HG03095 (cell line): Measurements from ENCODE around the gene RPL35A.
"Not testable (repeated sequence)": the region's sequence is repeated elsewhere in the genome, so short reads cannot be mapped to it uniquely, and the experiment has no call there.

Experiments
- ATAC-seq: cut with Tn5 transposase; IDR thresholded peaks from one replicate; pipeline ENCODE4 v1.9.1; 2021; ENCODE audit warnings: moderate library complexity; ENCODE audit not compliant: unreplicated experiment

The RPL35A gene

DNA sequence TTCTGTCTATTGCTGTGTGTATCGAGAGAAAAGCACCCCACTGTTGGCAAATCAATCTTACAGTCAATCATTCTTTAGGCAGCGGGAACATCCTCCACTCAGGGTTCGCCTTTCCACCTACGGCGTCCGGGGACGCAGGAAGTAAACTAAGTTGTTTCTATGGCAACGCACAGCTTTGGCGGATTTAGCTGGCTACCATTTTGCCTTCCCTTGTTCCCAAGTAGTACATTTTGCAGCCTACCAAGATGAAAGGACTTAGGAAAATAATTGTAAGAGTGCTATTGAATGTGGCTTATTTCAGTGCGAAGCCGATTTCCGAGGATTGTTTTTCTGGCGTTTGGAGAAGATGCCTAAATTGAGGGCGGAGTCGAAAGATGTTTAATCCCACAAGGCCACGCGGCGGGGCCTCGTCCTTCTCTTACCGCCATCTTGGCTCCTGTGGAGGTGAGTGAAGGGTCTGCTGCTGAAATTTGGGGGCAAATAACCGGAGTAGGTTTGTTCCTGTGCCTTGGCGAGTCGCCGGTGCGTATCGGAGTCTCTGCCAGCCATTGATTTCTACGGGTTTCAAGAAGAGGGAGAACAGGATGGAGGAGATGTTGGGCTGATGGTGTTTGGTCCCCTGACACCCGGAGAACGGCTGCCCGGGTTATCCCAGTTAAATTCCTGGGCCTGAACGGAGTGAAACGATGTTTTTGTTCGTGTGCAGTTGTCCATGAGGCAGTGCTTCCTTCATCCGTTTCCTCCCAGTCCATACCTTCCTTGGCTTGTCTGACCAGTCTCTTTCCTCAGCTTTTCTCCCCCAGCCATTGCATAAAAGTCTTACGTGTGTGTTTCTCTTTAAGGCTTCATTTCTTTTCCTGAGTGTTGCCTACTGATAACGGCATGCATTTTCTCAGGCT is at the start of gene RPL35A:
TSS of gene RPL35A (plus strand) at position 413 of the 899 bp plus-strand sequence. CDS start 778 bp downstream, outside the sequence.
- peak; percentile 87 for ATAC-seq

DNA sequence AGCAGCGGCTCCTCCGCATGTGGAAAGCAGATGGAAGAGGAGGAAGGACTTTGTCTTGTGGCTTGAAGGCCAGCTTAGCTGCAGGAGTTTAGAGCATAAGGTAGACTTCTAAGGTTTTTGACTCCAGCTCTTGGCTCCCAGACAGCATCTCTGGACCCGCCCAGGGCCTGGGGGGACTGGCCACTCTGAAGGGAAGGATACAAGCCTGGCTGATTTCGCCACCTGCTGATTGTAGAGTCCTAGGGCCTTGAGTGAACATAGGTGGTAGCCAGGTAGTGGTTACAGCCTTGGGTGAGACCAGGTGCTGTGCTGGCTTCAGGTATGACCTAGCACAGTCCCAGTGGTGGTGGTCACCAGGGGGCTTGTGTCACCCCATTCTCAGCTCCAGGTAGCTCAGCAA is 48.4 kb upstream of the RPL35A start:
- ATAC-seq, result no peak

DNA sequence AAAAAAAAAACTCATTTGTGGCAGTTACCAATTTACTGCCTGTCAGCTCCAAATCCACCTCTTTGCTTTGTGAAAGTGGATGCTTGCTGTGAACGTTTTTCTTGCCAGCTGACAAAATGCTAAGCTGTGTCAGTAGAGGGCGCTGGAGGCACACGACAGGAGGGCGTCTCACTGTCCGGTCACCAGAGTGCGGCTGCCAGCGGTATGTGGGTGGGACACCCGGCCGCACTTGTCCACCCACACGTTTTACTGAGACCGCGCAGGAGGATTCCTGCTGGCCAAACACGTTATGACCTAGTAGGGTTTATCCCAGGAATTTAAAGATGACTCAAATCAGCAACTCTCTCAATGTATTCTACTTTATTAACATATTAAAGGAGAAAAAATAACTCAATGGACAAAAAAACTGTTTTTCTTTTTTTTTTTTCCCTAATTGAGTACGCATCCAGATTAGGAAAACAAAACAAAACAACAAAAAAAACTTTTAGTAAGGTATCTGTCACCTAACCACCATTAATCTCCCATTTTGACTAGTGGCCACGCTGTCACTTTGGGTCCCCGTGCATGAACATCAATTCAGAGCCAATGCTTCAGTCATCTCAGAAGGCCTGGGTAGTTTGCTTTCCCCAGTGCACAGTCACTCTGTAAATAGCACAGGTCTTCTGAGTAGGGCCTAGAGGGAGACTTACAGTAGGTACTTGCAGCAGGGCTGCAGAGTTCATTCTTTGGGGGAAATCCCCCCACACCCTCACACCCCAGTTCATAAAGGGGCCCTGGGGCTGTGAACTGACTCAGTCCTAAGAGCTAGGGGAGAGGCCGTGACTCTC is 43.8 kb upstream of the RPL35A start:
- peak; percentile 84 for ATAC-seq

DNA sequence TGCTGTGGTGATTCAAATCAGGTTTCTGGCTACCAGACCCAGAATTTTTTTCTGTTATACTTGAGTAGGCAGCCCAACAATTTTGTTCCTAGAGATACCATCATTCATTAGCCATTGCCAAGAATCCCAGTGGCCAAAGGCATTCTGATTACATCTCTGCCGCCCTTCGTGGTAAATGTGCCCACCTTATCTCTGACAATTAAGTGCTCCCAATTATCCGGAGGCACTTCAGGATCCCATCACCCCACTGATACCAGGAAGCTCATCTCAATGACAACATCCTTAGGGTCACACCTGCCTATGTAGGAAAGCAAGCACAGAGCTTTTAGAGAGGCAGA is 43.2 kb upstream of the RPL35A start:
- ATAC-seq, result no peak

DNA sequence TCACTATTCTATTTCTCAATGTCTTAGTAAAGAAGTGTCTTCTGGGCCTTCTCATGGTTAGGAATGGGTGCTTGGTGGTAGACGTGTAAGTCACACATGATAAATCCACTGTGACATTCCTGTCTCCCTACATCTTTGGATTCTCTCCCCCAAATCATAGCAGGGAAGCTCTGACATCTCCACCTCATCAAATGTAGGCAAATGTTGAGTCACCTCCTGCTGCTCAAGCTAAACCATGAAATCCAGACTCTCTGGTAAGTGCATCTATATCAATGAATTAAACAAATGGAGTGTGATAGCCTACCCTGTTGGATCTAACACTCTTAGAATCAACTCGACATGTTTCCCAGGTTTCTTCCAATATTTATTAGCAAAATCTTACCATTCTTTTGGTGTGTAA is 42.8 kb upstream of the RPL35A start:
- ATAC-seq, result no peak

DNA sequence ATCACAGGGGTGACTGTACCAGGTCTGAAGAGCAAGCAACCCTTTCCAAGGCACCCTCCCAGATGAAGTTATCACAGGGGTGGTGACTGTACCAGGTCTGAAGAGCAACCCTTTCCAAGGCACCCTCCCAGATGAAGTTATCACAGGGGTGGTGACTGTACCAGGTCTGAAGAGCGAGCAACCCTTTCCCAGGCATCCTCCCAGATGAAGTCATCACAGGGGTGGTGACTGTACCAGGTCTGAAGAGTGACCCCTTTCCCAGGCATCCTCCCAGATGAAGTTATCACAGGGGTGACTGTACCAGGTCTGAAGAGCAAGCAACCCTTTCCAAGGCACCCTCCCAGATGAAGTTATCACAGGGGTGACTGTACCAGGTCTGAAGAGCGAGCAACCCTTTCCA is 41.4 kb upstream of the RPL35A start:
- not testable (repeated sequence) for ATAC-seq

DNA sequence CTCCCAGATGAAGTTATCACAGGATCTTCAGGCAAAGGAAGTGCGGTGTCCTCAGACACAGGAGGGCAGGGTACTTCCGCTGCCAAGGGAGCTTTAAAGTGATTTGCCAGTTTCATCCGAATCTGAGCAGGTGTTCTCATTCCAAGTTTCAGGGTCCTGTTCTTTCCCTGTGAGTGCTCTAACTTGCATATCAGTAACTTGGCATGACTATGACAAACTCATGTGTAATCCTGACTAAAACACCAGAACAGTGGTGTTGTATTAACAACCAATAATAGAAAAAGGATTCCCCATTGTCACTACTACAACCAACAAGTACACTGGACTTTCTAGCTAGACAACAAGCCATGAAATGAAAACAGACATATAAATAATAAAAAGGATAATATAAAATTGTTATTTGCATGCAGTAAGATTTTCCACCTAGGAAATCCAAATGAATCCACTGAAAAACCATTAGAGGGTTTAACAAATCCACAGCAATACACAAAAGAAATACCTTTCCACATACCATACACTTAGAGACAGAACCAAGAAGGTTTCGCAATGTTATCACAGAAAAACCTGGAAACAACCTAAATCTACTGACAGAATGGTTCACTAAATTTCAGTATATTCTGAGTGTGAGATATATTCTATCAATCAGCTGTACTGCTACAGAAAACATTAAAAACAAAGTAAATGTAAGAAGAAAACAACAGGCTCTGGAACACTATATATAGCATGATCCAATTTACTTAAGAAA is 40.9 kb upstream of the RPL35A start:
- ATAC-seq, result no peak

DNA sequence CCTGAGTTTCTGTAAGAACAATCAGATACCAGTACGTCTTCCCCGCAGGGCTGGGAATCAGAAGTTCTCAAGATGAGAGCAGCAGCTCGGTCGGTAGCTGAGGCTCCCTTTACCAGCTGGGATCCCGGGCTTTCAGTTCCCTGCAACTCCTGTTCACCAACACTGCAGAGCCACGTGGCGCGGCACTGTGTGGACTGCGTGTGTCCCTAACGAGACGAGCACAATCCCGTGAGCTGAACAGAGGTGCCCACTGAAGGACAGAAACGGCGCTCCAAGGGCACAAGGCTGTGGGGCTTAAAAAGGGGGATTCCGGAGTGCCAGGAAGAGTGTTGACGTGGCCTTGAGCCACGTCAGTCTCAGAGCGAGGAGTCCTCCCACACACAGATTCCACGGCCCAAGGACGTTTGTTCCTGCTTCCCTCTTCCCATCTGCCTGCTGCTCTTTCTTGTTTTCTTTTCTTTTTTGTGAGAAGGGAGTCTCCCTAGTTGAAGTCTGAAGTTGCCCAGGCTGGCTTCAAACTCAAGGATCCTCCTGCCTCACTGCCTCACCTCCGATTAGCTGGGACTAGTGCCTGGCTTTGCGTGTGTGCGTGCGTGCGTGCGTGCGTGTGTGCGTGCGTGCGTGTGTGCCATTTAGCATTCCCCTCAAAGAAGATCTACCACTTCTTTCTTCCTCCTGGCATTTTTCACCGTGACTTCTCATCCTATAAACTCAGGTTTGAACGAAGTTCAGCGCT is 37.1 kb upstream of the RPL35A start:
- ATAC-seq, result no peak

DNA sequence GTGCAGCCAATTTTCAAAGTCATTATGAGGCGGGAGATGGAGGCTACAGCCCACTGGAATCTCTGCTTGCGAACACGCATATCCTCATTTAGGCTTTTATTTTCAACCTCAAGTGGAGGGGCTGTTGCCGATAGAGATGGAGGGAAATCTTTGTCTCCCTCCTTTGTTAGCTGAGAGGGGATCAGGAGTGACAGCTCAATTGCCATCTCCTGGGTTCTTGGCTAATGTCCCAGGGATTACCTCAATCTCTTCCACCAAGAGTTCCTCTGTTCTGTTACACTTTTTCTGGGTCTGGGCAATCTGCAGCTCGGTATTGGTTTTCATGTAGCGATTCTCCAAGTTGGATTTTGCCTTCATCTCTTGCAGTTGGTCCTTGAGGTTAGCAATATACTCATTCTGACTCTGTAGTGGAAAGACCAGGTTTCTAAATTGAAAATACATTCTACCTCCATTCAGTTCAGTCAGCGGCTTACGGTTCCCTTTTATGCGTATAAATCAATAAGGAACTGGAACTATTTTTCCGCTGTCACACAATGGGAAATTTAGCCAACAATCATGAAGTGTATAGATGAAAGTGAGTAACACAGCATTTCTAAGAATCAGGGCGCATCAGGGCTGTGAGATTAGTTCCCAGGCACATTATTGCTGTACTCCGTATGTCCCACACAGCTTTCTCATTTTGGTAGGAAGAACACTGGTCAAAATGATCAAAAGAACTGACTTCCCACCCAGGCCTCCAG is 36.2 kb upstream of the RPL35A start:
- ATAC-seq, result no peak

DNA sequence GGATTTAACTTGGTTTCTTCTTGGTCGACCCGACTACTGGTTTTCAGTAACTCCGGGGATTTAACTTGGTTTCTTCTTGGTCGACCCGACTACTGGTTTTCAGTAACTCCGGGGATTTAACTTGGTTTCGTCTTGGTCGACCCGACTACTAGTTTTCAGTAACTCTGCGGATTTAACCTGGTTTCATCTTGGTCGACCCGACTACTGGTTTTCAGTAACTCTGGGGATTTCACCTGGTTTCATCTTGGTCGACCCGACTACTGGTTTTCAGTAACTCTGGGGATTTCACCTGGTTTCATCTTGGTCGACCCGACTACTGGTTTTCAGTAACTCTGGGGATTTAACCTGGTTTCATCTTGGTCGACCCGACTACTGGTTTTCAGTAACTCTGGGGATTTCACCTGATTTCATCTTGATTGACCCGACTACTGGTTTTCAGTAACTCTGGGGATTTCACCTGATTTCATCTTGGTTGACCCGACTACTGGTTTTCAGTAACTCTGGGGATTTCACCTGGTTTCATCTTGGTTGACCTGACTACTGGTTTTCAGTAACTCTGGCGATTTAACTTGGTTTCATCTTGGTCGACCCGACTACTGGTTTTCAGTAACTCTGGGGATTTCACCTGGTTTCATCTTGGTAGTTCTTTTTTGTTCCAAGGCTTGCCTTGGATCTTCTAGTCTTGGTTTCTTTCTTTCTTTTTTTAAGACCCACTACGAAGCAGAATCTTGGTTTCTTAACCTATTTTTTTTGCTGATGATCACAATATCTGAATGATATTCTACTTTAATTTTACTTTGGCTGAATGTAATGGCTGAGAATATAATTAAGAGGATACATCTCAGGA is 28.3 kb upstream of the RPL35A start:
- not testable (repeated sequence) for ATAC-seq

DNA sequence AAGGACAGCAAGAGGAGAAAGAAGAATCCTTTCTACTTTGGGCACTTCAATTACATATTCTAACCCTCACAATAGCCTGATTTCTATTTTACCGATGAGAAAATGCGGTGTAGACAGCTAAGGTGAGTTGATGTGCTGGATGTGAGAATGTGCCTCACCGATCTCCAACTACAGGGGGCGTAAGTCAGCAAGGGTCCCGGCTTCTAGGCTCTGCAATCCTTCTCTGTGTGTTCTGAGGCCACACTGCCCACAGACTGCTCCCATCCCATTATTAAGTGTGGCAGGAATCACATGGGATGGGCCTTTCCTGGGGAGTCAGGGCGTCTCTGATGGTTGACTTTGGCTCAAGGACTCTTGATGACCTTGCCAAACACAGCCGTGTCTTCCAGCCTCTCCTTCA is 23.6 kb upstream of the RPL35A start:
- ATAC-seq, result no peak

DNA sequence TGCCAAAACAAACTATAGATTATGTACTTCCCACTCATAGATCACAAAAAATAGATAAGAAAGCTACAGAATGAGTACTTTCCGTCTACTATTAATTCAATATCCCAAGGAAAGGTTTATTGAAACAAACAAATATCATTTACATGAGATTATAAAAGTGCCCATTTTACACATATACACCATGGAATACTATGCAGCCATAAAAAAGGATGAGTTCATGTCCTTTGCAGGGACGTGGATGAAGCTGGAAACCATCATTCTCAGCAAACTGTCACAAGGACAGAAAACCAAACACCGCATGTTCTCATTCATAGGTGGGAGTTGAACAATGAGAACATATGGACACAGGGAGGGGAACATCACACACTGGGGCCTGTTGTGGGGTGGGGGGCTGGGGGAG is 22.4 kb upstream of the RPL35A start:
- not testable (repeated sequence) for ATAC-seq

DNA sequence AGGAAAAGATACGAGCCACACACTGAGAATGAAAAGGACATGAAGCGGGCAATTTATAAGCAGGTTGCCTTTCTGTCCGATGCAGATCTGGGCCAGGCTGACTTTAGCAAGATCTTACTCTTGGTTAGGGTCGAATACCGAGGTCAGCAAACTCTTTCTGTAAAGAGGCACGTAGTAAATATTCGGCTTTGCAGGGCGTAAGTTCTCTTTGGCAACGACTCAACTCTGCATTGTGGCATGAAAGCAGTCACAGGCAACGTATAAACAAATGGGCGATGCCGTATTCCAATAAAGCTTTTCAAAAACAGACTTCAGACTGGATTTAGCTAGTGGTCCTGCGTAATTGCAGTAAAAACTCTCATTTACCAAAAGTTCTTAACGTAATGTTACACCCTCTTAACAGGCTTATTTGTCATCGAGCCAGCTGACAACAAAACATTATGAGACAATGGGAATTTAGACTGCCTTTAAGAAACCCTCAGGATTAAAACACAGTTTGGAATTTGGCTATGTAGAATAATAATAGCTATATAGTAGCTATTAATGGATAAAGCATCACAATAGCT is 13.1 kb upstream of the RPL35A start:
- ATAC-seq, result no peak

DNA sequence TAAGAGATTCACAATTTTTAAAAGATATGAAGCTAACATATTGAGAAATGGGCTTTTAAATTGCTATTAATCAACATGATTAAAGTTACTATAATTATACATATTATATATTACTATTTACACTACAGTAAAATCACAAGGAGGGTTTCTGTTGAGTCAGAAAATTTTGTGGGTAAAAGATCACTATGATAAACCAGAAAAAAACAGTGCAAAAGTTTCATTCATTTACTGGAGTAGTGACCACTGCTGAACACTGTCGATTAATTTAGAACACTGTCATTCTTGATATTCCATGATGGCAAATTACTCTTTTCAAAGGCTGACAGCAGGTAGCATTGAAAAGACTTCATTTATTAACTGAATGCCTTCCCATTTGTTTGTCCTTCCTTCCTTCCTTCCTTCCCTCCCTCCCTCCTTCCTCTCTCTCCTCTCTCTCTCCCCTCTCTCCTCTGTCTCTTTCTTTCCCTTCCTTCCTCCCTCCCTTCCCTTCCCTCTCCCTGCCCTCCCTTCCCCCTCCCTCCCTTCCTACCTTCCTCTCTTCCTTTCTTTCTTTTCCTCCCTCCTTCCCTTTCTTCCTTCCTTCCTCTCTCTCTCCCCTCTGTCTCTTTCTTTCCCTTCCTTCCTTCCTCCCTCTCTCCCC is 9.1 kb upstream of the RPL35A start:
- no peak for ATAC-seq

DNA sequence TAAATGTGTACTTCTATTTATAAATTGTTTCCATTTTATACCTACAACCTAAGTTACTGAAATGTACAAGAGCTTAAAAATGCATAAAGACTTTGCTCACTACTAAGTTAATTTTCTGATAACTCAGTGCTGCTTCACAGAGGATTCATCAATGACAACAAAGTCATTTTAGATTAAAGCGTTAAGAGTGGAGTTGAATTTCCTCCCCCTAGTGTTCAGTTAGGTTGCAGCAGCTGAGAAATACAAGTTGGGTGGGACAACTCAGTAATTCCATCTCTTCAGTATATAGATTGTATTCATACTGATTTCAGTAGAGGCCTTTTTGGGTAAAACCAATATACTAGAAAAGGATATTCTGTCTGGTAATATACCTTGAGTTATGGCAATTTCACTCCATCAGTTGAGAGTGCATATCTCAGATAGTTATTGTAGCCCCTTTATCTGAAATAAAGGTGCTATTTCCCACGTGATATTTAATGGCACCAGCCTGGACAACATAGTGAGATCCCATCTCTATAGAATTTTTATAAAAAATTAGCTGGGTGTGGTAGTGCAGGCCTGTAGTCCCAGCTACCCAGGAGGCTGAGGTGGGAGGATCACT is 6.9 kb upstream of the RPL35A start:
- ATAC-seq, result no peak

DNA sequence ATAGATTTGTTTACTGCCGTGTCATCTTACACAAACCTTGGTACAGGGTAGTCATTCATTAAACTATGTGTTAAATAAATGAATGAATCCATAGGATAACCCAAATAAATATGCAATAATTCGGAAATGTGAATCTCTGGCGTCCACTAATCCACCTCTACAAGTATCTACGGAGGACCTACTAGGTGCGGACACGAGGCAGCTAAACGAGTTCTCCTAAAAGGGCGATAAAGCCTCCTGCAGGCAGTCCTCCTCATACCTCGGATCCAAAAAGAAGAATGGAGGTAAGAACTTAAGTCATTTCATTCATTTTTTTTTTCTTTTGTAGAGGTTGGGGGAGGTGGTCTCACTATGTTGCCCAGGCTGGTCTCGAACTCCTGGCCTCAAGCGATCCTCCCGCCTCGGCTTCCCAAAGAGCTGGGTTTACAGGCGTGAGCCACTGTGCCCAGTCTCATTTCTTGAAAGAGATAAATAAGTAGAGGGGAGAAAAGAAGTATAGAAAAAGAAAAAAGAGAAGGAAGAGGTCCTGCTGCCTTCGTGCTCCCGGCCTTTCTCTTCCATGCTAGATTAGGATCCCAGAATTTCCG is 706 bp upstream of the RPL35A start:
- no peak for ATAC-seq

DNA sequence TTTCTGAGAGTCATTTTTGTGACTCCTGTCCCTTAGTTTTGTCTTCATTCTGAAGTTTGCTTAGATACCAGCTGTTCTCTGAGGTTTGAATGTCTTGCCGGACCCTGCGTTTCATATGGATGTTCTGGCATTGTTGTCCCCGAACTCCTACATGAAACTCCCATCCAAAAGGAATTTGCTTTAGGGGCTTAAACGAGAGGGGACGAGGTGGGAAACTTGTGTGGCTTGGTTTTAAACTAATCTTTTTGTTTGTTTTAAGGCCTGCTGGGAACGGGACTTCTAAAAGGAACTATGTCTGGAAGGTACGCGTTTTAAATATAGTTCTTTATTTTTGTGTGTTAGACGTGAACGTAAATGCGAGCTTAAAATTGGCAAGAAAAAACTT is 679 bp downstream of the RPL35A start:
- no peak for ATAC-seq
